K562 (cell line): ENCODE data around the gene PPP1R9A. TPM values are rescaled to one million over a fixed set of nuclear protein-coding genes. Genes with fewer than 3 reads are reported as not detected.

Source experiments
- ATAC-seq: fragments of 200-7000 bp; cut with Tn5 transposase; 3 replicates; pipeline ENCODE4 v1.9.1; 2020; ENCODE audit warnings: moderate library complexity
- BruUV-seq: library from RNA; stranded (reverse); fragments of 400-500 nt; replicated peaks from 2 replicates; lab custom pipeline; 2021; lab: Mats Ljungman, UMichigan
- CTCF ChIA-PET: fragments of 300-600 bp; formaldehyde crosslinking; extraction: SDS; loops from one replicate; lab custom pipeline; 2021; ENCODE audit warnings: low intra/inter-chr PET ratio; lab: Yijun Ruan, JAX
- POLR2A ChIA-PET: fragments of 300-600, 350-650 bp; sonication (Branson Sonifier 250); formaldehyde crosslinking; extraction: SDS; loops from one replicate; lab custom pipeline; 2021; ENCODE audit warnings: antibody characterized with exemption, inconsistent platforms; lab: Yijun Ruan, JAX
- DNase-seq, 4 experiments: peaks; one replicate each; pipeline versions ENCODE4 v3.0.0 to v3.0.0-alpha.2; 2011 to 2018; ENCODE audit warnings: low spot score in 3 of 4, mixed read lengths in 3 of 4; ENCODE audit errors: extremely low read depth in 1 of 4
- FAIRE-seq: peaks from 2 replicates; lab custom pipeline; 2011; peaks lifted over from hg19 to GRCh38; lab: Jason Lieb, UNC
- H2AFZ ChIP-seq: 2 replicates; pipeline ENCODE4 v1.6.0; 2011; ENCODE audit warnings: low read depth, low read length, control low read depth, inconsistent platforms
- H3K27ac ChIP-seq: fragments of 200-600 bp; 3 replicates; pipeline ENCODE4 v1.8.0; 2011; ENCODE audit warnings: low read depth, mild to moderate bottlenecking, control low read depth, inconsistent platforms, low read length, moderate library complexity, mixed read lengths; ENCODE audit errors: extremely low read depth
- H3K27me3 ChIP-seq, 2 experiments: fragments of 300-600 bp in 1 of 2; 2 replicates in 1 of 2; 3 replicates in 1 of 2; pipeline versions ENCODE4 v1.6.0 to v1.8.0; 2011; ENCODE audit warnings: inconsistent platforms in 2 of 2, low read length in 2 of 2, mild to moderate bottlenecking in 1 of 2, mixed read lengths in 1 of 2, moderate library complexity in 1 of 2; ENCODE audit not compliant: control insufficient read depth in 2 of 2, insufficient read depth in 2 of 2
- H3K36me3 ChIP-seq: fragments of 300-600 bp; 3 replicates; pipeline ENCODE4 v1.8.0; 2011; ENCODE audit warnings: mild to moderate bottlenecking, low read length, inconsistent platforms; ENCODE audit not compliant: control insufficient read depth, insufficient read depth
- H3K4me1 ChIP-seq, 2 experiments: fragments of 200-600 bp in 1 of 2; replicated peaks in 1 of 2; 2 replicates in 1 of 2; 3 replicates in 1 of 2; pipeline versions ENCODE4 v1.5.1 to v1.8.0; 2011; ENCODE audit warnings: inconsistent platforms in 2 of 2, low read length in 2 of 2, mild to moderate bottlenecking in 1 of 2, mixed read lengths in 1 of 2, moderate library complexity in 1 of 2; ENCODE audit not compliant: control insufficient read depth in 2 of 2, insufficient read depth in 2 of 2
- H3K4me2 ChIP-seq: 2 replicates; pipeline ENCODE4 v1.6.1; 2011; ENCODE audit warnings: low read length, control low read depth, inconsistent platforms, mixed read lengths; ENCODE audit not compliant: insufficient read depth
- H3K4me3 ChIP-seq: fragments of 200-600 bp; sonication (generic), shearing (Covaris generic); 2 replicates; pipeline ENCODE4 v1.5.1; 2016; ENCODE audit warnings: control low read depth, inconsistent platforms
- H3K79me2 ChIP-seq: fragments of 200-600 bp; 3 replicates; pipeline ENCODE4 v1.8.0; 2011; ENCODE audit warnings: low read length, inconsistent platforms; ENCODE audit not compliant: control insufficient read depth, insufficient read depth
- H3K9ac ChIP-seq, 2 experiments: 2 replicates each; pipeline versions ENCODE4 v1.6.0 to v1.6.1; 2011; ENCODE audit warnings: low read depth in 2 of 2, low read length in 2 of 2, control low read depth in 1 of 2, inconsistent platforms in 1 of 2, mild to moderate bottlenecking in 1 of 2, mixed read lengths in 1 of 2; ENCODE audit not compliant: insufficient read depth in 1 of 2
- H3K9me1 ChIP-seq: one replicate; pipeline ENCODE4 v1.6.0; 2011; ENCODE audit warnings: inconsistent platforms, mild to moderate bottlenecking, low read length, moderate library complexity; ENCODE audit not compliant: control insufficient read depth, insufficient read depth
- H3K9me3 ChIP-seq: replicated peaks from 2 replicates; pipeline ENCODE4 v1.5.1; 2011; ENCODE audit warnings: low read depth, low read length, inconsistent platforms; ENCODE audit not compliant: control insufficient read depth, insufficient read depth
- H4K20me1 ChIP-seq: replicated peaks from 2 replicates; pipeline ENCODE4 v1.6.1; 2011; ENCODE audit warnings: low read length, inconsistent platforms, mixed read lengths; ENCODE audit not compliant: control insufficient read depth, insufficient read depth
- C11orf30 ChIP-seq: fragments of 450-650 bp; IDR thresholded peaks from 2 replicates; pipeline ENCODE4 v1.6.1; 2016; ENCODE audit warnings: low read depth, mild to moderate bottlenecking
- FOXP1 ChIP-seq: sonication (generic); formaldehyde crosslinking; IDR thresholded peaks from 2 replicates; pipeline ENCODE4 v1.8.0; 2022; ENCODE audit warnings: mild to moderate bottlenecking, missing genetic modification reagents
- MXI1 ChIP-seq: IDR thresholded peaks from 2 replicates; pipeline ENCODE4 v1.6.1; 2011; ENCODE audit warnings: low read depth, mild to moderate bottlenecking, improper control_type of control experiment, low read length
- PHB2 ChIP-seq: fragments of 450-650 bp; IDR thresholded peaks from 2 replicates; pipeline ENCODE4 v1.6.1; 2017; ENCODE audit warnings: low read depth
- RBM14 ChIP-seq: fragments of 200-400 bp; formaldehyde crosslinking; IDR thresholded peaks from 2 replicates; pipeline ENCODE4 v1.6.1; 2018; ENCODE audit warnings: low read depth, mild to moderate bottlenecking, low read length, moderate library complexity, borderline replicate concordance; ENCODE audit not compliant: insufficient read depth
- RHOXF2B ChIP-seq: fragments of 250-450 bp; sonication (Bioruptor Pico); conservative IDR thresholded peaks from 2 replicates; pipeline ENCODE4 v1.5.1; 2021
- SP2 ChIP-seq: IDR thresholded peaks from 2 replicates; pipeline ENCODE4 v1.6.1; 2011; ENCODE audit warnings: mild to moderate bottlenecking, low read depth, low read length, moderate library complexity; ENCODE audit not compliant: poor library complexity, severe bottlenecking; ENCODE audit errors: extremely low read depth
- TFAM ChIP-seq: fragments of 250-450 bp; sonication (Bioruptor Pico); conservative IDR thresholded peaks from 2 replicates; pipeline ENCODE4 v1.5.0; 2021; ENCODE audit warnings: mild to moderate bottlenecking, moderate library complexity
- ZC3H11A ChIP-seq: IDR thresholded peaks from 2 replicates; pipeline ENCODE4 v1.6.1; 2012; ENCODE audit warnings: low read depth, low read length, improper control_type of control experiment
- ZNF408 ChIP-seq: fragments of 250-450 bp; sonication (Bioruptor Pico); IDR thresholded peaks from 2 replicates; pipeline ENCODE4 v1.4.0; 2020; ENCODE audit warnings: low read depth, mild to moderate bottlenecking, moderate library complexity
- WGBS: fragments of 100-300 bp; shearing (Covaris generic); methylation state at CpG from one replicate; pipeline ENCODE4 v1.1.6; 2016; ENCODE audit warnings: low coverage, mixed read lengths; ENCODE audit not compliant: insufficient coverage; ENCODE audit errors: missing lambda C conversion rate; 5-methylcytosine and 5-hydroxymethylcytosine counted together
- in situ Hi-C: fragments of 300-500 bp; cut with MboI; formaldehyde crosslinking; loops from 4 replicates; pipeline ENCODE4 v1.15.0; 2018; ENCODE audit warnings: inconsistent platforms, mixed read lengths
- intact Hi-C: fragments of 100-400 bp; cut with micrococcal nuclease; formaldehyde crosslinking; loops from 2 replicates; pipeline ENCODE4 v1.14.2; 2022
- polyA plus RNA-seq, 8 experiments: library from polyadenylated mRNA; depleted of rRNA in 4 of 8; stranded (reverse) in 5 of 8; unstranded in 3 of 8; fragments of >200 nt; fragmentation: Nextera tagmentation in 2 of 8; fragmentation: Illumina TruSeq in 1 of 8; extraction: Ambion mirVana in 2 of 8; extraction: Trizol in 1 of 8; gene quantifications; 2 replicates each; pipeline versions ENCODE4 v1.2.1 to v1.2.3, GENCODE V29; 2011 to 2014; ENCODE audit warnings: inconsistent platforms in 1 of 8, missing spikeins in 1 of 8
- total RNA-seq, 7 experiments: library from RNA; depleted of rRNA in 6 of 7; stranded (reverse); fragments of >200 nt in 6 of 7; fragmentation: Illumina TruSeq in 2 of 7; extraction: Trizol in 2 of 7; gene quantifications; 2 replicates each; pipeline versions ENCODE4 v1.2.1 to v1.2.3, GENCODE V29; 2011 to 2021; ENCODE audit warnings: low replicate concordance in 1 of 7
- TF ChIP-seq, protein P1 (sequence below), 2 experiments: fragments of 450-650 bp in 1 of 2; sonication (generic) in 1 of 2; formaldehyde crosslinking; conservative IDR thresholded peaks; 2 replicates each; pipeline versions ENCODE4 v1.4.0 to v1.8.1; 2020 to 2022; ENCODE audit warnings: mild to moderate bottlenecking in 1 of 2, missing genetic modification reagents in 1 of 2
- TF ChIP-seq, protein P2 (sequence below): sonication (generic); formaldehyde crosslinking; IDR thresholded peaks from 2 replicates; pipeline ENCODE4 v1.8.0; 2022; ENCODE audit warnings: mild to moderate bottlenecking, missing genetic modification reagents

The PPP1R9A gene
- total and polyA plus RNA-seq, 9 of the 15 experiments (the other 6 are each of a cell fraction or from before 2014, with no cell fraction given), result 0.24 TPM; not detected in 8

DNA sequence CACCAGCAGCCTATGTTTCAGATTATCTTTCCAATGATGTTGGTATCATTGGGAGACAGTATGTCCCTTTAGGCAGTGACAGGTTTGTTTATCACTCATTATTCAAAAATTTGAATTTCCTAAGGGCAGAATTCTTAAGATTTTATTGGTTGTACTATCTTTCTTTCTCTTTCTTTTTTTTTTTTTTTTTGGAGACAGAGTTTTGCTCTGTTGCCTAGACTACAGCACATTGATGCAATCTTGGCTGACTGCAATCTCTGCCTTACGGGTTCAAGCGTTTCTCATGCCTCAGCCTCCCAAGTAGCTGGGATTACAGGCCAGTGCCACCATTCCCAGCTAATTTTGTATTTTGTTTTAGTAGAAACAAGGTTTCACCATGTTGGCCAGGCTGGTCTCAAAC lies 305.8 kb downstream of the PPP1R9A start:
- Histone ChIP-seq H3K79me2 (no peaks in the 10 kb centered on the region), H3K4me2 (no peak overlapping the region), H3K27me3 (no peaks in the 10 kb centered on the region), H3K27ac (no peak overlapping the region), H3K36me3 (no peaks in the 10 kb centered on the region), H3K9me1 (no peaks in the 10 kb centered on the region), H2AFZ (no peak overlapping the region), H3K4me3 (no peak overlapping the region), H3K9me3 (no peaks in the 10 kb centered on the region), H4K20me1 (no peaks in the 10 kb centered on the region), H3K9ac (no peak overlapping the region), H3K4me1 (no peaks in the 10 kb centered on the region)
- ChIA-PET POLR2A (no interaction called here), CTCF (no interaction called here)
- no TSS peak for BruUV-seq
- ATAC-seq (no peak), DNase-seq (no peak), FAIRE-seq (no peak)
- in situ Hi-C loops (no loop called here), intact Hi-C loops (no loop called here)
- 0% methylated on average over 2 of the region's 2 CpGs for WGBS
- no peak for TF ChIP-seq ZNF408 (CRISPR knock-in tag)
- no peak for TF ChIP-seq MXI1
- TF ChIP-seq RHOXF2B (CRISPR knock-in tag), result no peak
- no peak for TF ChIP-seq TFAM (CRISPR knock-in tag)
- no peak for TF ChIP-seq SP2
- no peak for TF ChIP-seq ZC3H11A
- TF ChIP-seq, protein P1, sequence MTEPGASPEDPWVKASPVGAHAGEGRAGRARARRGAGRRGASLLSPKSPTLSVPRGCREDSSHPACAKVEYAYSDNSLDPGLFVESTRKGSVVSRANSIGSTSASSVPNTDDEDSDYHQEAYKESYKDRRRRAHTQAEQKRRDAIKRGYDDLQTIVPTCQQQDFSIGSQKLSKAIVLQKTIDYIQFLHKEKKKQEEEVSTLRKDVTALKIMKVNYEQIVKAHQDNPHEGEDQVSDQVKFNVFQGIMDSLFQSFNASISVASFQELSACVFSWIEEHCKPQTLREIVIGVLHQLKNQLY (CRISPR knock-in tag; conservative IDR thresholded peaks at IDR 0.05), result no peak
- TF ChIP-seq, protein P2, sequence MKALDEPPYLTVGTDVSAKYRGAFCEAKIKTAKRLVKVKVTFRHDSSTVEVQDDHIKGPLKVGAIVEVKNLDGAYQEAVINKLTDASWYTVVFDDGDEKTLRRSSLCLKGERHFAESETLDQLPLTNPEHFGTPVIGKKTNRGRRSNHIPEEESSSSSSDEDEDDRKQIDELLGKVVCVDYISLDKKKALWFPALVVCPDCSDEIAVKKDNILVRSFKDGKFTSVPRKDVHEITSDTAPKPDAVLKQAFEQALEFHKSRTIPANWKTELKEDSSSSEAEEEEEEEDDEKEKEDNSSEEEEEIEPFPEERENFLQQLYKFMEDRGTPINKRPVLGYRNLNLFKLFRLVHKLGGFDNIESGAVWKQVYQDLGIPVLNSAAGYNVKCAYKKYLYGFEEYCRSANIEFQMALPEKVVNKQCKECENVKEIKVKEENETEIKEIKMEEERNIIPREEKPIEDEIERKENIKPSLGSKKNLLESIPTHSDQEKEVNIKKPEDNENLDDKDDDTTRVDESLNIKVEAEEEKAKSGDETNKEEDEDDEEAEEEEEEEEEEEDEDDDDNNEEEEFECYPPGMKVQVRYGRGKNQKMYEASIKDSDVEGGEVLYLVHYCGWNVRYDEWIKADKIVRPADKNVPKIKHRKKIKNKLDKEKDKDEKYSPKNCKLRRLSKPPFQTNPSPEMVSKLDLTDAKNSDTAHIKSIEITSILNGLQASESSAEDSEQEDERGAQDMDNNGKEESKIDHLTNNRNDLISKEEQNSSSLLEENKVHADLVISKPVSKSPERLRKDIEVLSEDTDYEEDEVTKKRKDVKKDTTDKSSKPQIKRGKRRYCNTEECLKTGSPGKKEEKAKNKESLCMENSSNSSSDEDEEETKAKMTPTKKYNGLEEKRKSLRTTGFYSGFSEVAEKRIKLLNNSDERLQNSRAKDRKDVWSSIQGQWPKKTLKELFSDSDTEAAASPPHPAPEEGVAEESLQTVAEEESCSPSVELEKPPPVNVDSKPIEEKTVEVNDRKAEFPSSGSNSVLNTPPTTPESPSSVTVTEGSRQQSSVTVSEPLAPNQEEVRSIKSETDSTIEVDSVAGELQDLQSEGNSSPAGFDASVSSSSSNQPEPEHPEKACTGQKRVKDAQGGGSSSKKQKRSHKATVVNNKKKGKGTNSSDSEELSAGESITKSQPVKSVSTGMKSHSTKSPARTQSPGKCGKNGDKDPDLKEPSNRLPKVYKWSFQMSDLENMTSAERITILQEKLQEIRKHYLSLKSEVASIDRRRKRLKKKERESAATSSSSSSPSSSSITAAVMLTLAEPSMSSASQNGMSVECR, result no peak
- TF ChIP-seq C11orf30, result no peak
- TF ChIP-seq PHB2, result no peak
- TF ChIP-seq RBM14, result no peak
- no peak for TF ChIP-seq FOXP1 (CRISPR knock-in tag)
